ENCODE measurements around the gene SHC3.
A peak's percentile ranks its signal among the peaks of the same experiment; 100 is the strongest.

The SHC3 gene

GRCh38 chr9:89000973-89001916 is 177.4 kb downstream of the SHC3 start:
- DNase-seq (ENCODE audit: low read depth in 2 of 2), result peak; percentile 73 to 82

- no peak for DNase-seq (ENCODE audit: low read depth in 2 of 2)
Observed at GRCh38 chr9:89000371-89000781, 178.2 kb downstream of the SHC3 start.

DNA sequence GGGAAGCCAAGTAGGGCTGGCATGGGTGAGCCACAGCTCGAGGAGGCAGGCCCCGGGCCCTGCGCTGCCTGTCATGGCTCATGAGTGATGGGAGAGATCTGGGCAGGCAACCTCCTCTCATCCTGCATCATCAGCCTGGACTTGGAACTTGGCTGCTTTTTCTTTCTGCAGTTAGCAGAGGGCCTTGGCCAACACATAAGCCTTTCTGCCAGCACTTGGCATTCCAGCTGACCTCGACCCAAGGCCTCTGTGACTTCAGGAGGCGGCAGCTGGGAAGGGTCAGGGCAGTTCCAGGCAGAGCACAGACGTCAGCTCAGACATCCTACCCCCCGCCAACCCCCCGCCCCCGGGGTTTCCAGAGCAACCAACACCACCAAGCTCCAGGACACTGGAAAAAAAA is 179.7 kb downstream of the SHC3 start:
- DNase-seq (ENCODE audit: low read depth in 2 of 2), result no peak

DNA sequence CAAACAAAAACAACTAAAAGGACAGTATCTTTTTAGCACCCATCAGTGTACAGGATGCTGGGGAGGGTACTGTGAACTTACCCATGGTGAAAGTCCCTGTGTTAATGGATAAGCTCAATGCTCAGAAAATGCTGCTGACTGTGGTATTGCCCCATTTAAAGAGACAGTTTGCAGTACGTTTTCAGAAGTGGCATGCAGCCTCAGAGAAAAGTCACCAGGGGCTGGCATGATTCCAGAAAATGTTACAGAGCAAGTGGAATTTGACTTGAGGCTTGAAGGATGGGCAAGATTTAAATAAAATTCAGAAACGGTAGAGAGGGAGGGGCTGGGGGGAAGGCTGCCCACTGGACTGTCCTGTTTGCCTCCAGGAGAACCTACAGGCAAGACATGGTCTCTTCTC is 180.1 kb downstream of the SHC3 start:
- no peak for DNase-seq (ENCODE audit: low read depth in 2 of 2)

DNA sequence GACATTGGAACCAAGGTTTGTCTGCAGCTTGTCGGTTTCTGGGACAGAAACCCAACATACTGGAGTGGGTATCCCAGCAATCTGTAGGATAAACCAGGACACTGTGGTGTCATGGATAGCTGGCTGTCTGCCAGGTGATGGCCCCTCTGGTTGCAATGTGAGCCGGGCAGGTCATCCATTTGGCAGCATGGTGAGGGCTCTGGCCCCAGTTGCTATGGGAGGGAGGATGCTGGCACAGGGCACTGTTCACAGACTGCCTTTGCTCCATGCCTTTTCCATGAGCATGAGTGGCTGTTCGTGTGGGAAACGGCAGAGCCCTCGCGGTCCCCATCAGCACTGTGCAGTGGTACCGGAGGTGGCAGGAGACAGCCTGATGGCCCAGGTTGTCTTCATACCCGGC is 181.0 kb downstream of the SHC3 start:
- no peak for DNase-seq (ENCODE audit: low read depth in 2 of 2)

DNA sequence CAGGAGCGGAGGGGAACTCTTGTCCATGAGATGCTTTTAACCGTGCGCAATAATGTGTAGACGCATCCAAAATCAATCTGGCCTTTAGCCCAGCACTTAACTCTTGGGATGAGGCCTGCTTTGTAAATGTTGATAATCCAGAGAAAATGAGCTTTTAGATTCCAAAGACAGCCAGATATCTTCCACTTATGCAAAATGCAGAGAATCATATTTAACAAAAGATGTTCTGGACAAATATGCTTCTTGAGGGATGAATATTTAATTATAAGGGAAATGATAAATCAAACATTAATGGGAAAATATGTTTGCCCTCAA is 181.7 kb downstream of the SHC3 start:
- no peak for DNase-seq (ENCODE audit: low read depth in 2 of 2)

DNA sequence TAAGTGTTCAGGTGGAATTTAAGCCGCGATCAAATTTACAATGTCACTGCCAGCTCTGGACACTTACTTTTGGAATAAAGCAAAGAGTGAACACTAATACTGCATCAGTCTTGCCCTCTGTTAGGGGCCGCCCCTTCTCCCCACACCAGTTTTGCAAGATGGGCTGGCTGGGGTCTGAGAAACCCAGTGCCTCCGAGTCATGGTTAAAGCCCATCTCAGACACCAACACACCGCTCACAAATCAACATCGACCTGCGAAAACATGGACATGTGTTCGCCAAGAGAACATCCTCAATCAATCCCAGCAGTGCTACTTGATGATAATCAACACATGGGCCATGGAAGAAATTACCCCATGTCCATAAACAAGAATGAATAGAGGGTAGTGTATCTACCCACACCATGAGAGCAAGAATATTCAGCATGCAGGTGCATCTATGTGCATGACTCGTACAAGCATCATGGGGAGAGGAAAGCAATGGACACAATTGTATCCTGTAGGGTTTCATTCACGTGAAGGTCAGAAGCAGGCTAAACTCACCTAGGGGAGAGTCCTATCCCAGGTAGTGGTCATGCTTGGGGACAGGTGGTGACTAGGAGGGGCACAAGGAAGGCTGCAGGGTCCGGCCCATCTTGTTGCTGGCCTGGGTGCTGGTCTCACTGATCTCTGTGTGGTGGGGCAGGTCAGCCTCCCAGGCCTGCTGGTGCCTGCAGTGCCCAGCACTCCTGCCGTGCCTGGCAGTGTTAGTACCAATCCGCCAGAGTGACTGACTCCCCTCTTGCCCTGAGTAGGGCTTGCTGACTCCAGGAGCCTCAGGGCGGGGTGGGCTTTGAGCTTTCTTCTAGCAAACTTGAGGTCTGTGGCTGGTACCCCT is 182.3 kb downstream of the SHC3 start:
- no peak for DNase-seq (ENCODE audit: low read depth in 2 of 2)

- no peak for DNase-seq (ENCODE audit: low read depth in 2 of 2)
Observed at GRCh38 chr9:88995627-88996026, 183.0 kb downstream of the SHC3 start.

GRCh38 chr9:88995200-88995577 is 183.4 kb downstream of the SHC3 start:
- no peak for DNase-seq (ENCODE audit: low read depth in 2 of 2)

GRCh38 chr9:88994469-88995199 is 184.0 kb downstream of the SHC3 start:
- no peak for DNase-seq (ENCODE audit: low read depth in 2 of 2)

DNA sequence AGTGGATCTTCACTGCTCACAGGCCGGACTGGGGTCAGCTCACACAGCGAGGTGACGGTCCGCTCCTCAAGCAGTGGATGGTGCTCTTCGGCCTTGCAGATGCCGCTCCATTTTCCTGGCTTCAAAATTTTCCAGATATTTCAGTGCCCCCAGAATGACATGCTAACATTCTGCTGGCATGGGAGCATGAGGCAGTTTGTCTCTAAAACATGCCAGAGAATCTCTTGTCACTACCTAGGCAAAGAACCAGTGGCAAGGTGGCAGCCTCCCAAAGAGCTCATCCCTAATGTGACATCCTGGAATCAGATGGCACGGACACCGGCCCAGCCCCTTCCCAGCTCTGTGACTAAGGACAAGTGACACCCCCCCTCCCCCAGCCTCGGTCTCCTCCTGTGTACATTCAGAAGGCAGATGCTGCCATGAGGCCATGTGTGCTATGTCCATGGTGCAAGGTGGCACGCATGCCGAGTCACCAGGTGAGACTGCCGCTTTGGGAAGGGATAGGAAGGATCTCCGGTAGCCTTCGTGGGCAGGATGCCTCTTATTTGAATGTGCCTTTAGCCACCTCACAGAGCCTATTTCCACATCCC is 184.7 kb downstream of the SHC3 start:
- no peak for DNase-seq (ENCODE audit: low read depth in 2 of 2)

GRCh38 chr9:88993327-88993726 is 185.3 kb downstream of the SHC3 start:
- no peak for DNase-seq (ENCODE audit: low read depth in 2 of 2)

DNA sequence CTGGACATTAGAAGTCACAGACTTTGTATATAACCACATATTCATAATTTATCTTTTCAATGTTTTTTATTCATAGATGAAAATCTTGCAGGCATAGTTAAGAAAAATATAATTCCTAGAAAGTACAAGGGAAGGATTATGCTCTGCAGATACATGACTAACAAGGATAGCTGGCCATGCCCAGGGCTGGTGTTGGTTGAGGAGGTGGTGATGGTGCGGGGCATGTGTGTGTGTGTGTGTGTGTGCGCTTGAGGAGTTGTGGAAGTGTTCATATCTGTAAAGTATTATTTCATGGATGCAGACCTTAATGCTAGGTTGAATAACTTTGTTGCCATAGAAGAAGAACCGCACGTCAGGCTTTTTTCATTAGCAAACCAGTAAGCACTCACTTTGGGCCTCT is 186.1 kb downstream of the SHC3 start:
- no peak for DNase-seq (ENCODE audit: low read depth in 2 of 2)

GRCh38 chr9:88991066-88992034 is 187.3 kb downstream of the SHC3 start, which contains the start of gene S1PR3:
TSS of gene S1PR3 (plus strand) at chr9:88991468. CDS start at chr9:89001201, 9,733 bp downstream.
- peak; percentile 18 to 22 for DNase-seq (ENCODE audit: low read depth in 2 of 2)

- DNase-seq (ENCODE audit: low read depth in 2 of 2), result no peak
Observed at GRCh38 chr9:88990729-88991065, 187.9 kb downstream of the SHC3 start.

- DNase-seq (ENCODE audit: low read depth in 2 of 2), result no peak
Observed at GRCh38 chr9:88990041-88990728, 188.4 kb downstream of the SHC3 start.

DNA sequence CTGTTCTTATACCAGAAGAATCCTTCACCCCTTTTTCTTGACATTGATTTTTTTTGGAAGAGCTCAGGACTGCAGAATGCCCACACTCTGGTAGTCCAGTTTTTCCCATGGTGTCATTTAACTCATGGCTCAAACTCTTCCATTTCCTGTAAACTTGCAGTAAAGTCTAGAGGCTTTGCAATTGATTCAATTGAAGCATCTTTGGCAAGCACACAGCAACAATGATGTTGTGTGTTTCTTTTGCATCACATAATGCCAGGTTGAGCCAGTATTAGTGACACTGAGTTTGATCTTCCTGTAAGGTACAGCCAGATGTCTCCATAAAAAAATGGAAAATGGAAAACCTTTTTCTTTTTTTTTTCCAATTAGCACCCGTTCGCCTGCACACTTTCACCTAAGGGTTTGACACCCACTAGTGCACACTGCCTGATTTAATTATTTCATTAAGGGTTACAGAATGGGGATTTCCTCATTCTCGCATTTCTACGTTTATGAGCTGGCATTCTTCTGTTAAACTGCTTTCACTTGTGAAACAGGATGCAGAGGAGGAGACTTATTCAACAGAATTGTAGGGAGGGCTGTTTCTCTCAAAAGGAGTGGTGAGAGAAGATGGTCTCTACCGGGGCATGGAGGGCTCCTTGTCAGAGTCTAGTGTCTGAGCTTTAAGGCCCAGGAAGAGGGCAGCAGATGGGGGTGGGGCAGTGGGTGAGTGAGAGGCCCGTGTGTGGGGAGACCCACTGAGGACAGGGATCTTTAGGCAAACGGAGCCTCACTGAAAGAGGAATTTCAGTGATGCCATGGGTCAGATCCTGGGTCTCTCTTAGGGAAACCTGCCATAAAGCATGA is 189.6 kb downstream of the SHC3 start:
- DNase-seq (ENCODE audit: low read depth in 2 of 2), result no peak

DNA sequence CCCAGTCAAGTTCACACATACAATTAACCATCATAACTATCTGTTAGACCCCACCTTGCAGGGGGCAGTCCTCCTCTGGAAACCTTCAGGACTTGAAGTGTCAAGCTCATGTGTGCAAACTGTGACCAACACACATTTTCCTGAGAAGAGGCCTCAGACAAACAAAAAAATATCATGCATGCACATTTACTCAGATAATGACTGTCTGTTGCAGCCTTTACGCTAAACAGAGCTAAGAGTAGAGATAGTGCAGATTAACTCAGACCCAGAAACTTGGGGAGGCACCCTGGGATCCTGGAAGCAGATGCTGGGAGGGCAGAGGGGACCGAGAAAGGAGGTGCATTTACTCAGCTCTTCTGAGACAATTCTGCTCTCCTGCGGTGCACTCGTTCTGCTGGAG is 191.0 kb downstream of the SHC3 start:
- DNase-seq (ENCODE audit: low read depth in 2 of 2), result no peak

GRCh38 chr9:88986776-88987175 is 191.8 kb downstream of the SHC3 start:
- DNase-seq (ENCODE audit: low read depth in 2 of 2), result no peak

All from stimulated activated CD4-positive, alpha-beta T cell treated with anti-CD3 and anti-CD28 coated beads, Interleukin-4, amount 100 ng/mL, for 48 hours (primary cell).